ENCODE data around the gene HIGD2A.
"Not testable (repeated sequence)": the region's sequence is repeated elsewhere in the genome, so short reads cannot be mapped to it uniquely, and the experiment has no call there.

Gene HIGD2A

GRCh38 chr5:176394881-176395675, 6.5 kb downstream of the HIGD2A start:
- DNase-seq (ENCODE audit: low read depth): no peak

- DNase-seq (ENCODE audit: low read depth): no peak
Observed at GRCh38 chr5:176396330-176396729, 7.8 kb downstream of the HIGD2A start.

- no peak for DNase-seq (ENCODE audit: low read depth)
Observed at GRCh38 chr5:176397736-176398420, 9.3 kb downstream of the HIGD2A start.

- no peak for DNase-seq (ENCODE audit: low read depth)
Observed at GRCh38 chr5:176400382-176401156, 12.0 kb downstream of the HIGD2A start.

GRCh38 chr5:176401281-176402205, 13.0 kb downstream of the HIGD2A start:
- DNase-seq (ENCODE audit: low read depth): no peak

GRCh38 chr5:176405656-176406435, 17.3 kb downstream of the HIGD2A start:
- no peak for DNase-seq (ENCODE audit: low read depth)

- no peak for DNase-seq (ENCODE audit: low read depth)
Observed at GRCh38 chr5:176406436-176407052, 18.0 kb downstream of the HIGD2A start.

GRCh38 chr5:176407456-176408251, 19.1 kb downstream of the HIGD2A start:
- DNase-seq (ENCODE audit: low read depth): no peak

GRCh38 chr5:176408252-176408573, 19.7 kb downstream of the HIGD2A start:
- DNase-seq (ENCODE audit: low read depth): not testable (repeated sequence)

GRCh38 chr5:176408590-176408989, 20.0 kb downstream of the HIGD2A start:
- no peak for DNase-seq (ENCODE audit: low read depth)

- DNase-seq (ENCODE audit: low read depth): no peak
Observed at GRCh38 chr5:176409765-176410164, 21.2 kb downstream of the HIGD2A start.

GRCh38 chr5:176410486-176411180, 22.1 kb downstream of the HIGD2A start:
- no peak for DNase-seq (ENCODE audit: low read depth)

GRCh38 chr5:176412517-176413254, 24.1 kb downstream of the HIGD2A start:
- DNase-seq (ENCODE audit: low read depth): no peak

GRCh38 chr5:176413255-176413565, 24.7 kb downstream of the HIGD2A start:
- DNase-seq (ENCODE audit: low read depth): no peak

- DNase-seq (ENCODE audit: low read depth): no peak
Observed at GRCh38 chr5:176413709-176414191, 25.2 kb downstream of the HIGD2A start.

GRCh38 chr5:176414704-176415103, 26.2 kb downstream of the HIGD2A start:
- DNase-seq (ENCODE audit: low read depth): no peak

GRCh38 chr5:176415240-176415951, 26.8 kb downstream of the HIGD2A start:
- DNase-seq (ENCODE audit: low read depth): no peak
